PC-3 (cell line): Measurements from ENCODE around the gene TIAM1. TPM values are rescaled to one million over a fixed set of nuclear protein-coding genes. Genes with fewer than 3 reads are reported as not detected.

ENCODE experiments used
- ATAC-seq: fragments of 200-7000 bp; cut with Tn5 transposase; 2 replicates; pipeline ENCODE4 v1.9.1; 2020; ENCODE audit warnings: mild to moderate bottlenecking, moderate library complexity
- BruUV-seq: library from RNA; stranded (reverse); fragments of 400-500 nt; replicated peaks from 2 replicates; lab custom pipeline; 2021; lab: Mats Ljungman, UMichigan
- CTCF ChIA-PET: fragments of 300-600 bp; sonication (Branson Sonifier 250); formaldehyde crosslinking; loops from one replicate; lab custom pipeline; 2022; ENCODE audit warnings: antibody characterized with exemption; lab: Charles Lee
- POLR2A ChIA-PET: fragments of 300-600 bp; sonication (Branson Sonifier 250); formaldehyde crosslinking; loops from one replicate; lab custom pipeline; 2022; ENCODE audit warnings: antibody characterized with exemption; ENCODE audit not compliant: unreplicated experiment; lab: Charles Lee
- DNase-seq: peaks from one replicate; pipeline ENCODE4 v3.0.0-alpha.2; 2015
- H2AFZ ChIP-seq: fragments of 300-600 bp; sonication (generic); 2 replicates; pipeline ENCODE4 v1.6.0; 2016; ENCODE audit warnings: antibody characterized with exemption, low read length
- H3F3A ChIP-seq: fragments of 300-600 bp; sonication (generic); one replicate; pipeline ENCODE4 v1.6.0; 2017; ENCODE audit warnings: antibody characterized with exemption, low read length, control low read depth, mild to moderate bottlenecking; ENCODE audit not compliant: unreplicated experiment
- H3K27ac ChIP-seq: fragments of 300-600 bp; sonication (generic); 2 replicates; pipeline ENCODE4 v1.5.1; 2016; ENCODE audit warnings: mild to moderate bottlenecking, low read length
- H3K27me3 ChIP-seq: fragments of 300-600 bp; sonication (generic); 2 replicates; pipeline ENCODE4 v1.6.1; 2016; ENCODE audit warnings: low read length, mixed read lengths
- H3K36me3 ChIP-seq: fragments of 300-600 bp; sonication (generic); 2 replicates; pipeline ENCODE4 v1.6.1; 2016; ENCODE audit warnings: low read depth, mixed run types, low read length, mixed read lengths
- H3K4me1 ChIP-seq: fragments of 300-600 bp; sonication (generic); 2 replicates; pipeline ENCODE4 v1.5.1; 2016; ENCODE audit warnings: low read length; ENCODE audit not compliant: insufficient read depth
- H3K4me2 ChIP-seq: fragments of 300-600 bp; sonication (generic); 2 replicates; pipeline ENCODE4 v1.6.0; 2016; ENCODE audit warnings: low read length
- H3K4me3 ChIP-seq: fragments of 300-600 bp; sonication (generic); 2 replicates; pipeline ENCODE4 v1.5.1; 2016; ENCODE audit warnings: mild to moderate bottlenecking, low read length, mixed read lengths
- H3K79me2 ChIP-seq: fragments of 300-600 bp; sonication (generic); 2 replicates; pipeline ENCODE4 v1.6.1; 2017; ENCODE audit warnings: low read length, mixed read lengths
- H3K9ac ChIP-seq: fragments of 300-600 bp; sonication (generic); 2 replicates; pipeline ENCODE4 v1.6.0; 2016; ENCODE audit warnings: mild to moderate bottlenecking, low read length
- H3K9me2 ChIP-seq: fragments of 300-600 bp; sonication (generic); replicated peaks from 2 replicates; pipeline ENCODE4 v1.6.1; 2016; ENCODE audit warnings: mixed run types, low read length, mixed read lengths
- H3K9me3 ChIP-seq: fragments of 300-600 bp; sonication (generic); 2 replicates; pipeline ENCODE4 v1.6.1; 2016; ENCODE audit warnings: low read length, mixed read lengths
- H4K20me1 ChIP-seq: fragments of 300-600 bp; sonication (generic); 2 replicates; pipeline ENCODE4 v1.6.1; 2016; ENCODE audit warnings: low read length, mixed read lengths
- CTCF ChIP-seq: fragments of 300-600 bp; sonication (generic); conservative IDR thresholded peaks from 2 replicates; pipeline ENCODE4 v1.5.1; 2017; ENCODE audit warnings: antibody characterized with exemption, low read depth, mild to moderate bottlenecking, low read length
- EZH2 ChIP-seq: fragments of 300-600 bp; sonication (generic); IDR thresholded peaks from one replicate; pipeline ENCODE4 v1.6.1; 2017; ENCODE audit warnings: antibody characterized with exemption, mild to moderate bottlenecking, low read length; ENCODE audit not compliant: unreplicated experiment
- EZH2phosphoT487 ChIP-seq: fragments of 300-600 bp; sonication (generic); IDR thresholded peaks from 2 replicates; pipeline ENCODE4 v1.6.1; 2018; ENCODE audit warnings: mild to moderate bottlenecking, antibody characterized with exemption, low read length, borderline replicate concordance
- intact Hi-C: fragments of 100-400 bp; cut with micrococcal nuclease; formaldehyde crosslinking; loops from 2 replicates; pipeline ENCODE4 v1.9.0; 2023
- total RNA-seq: library from RNA; depleted of rRNA; stranded (reverse); fragments of >200 nt; gene quantifications from 2 replicates; pipeline ENCODE4 v1.2.3, GENCODE V29; 2014

TIAM1 gene
- total RNA-seq, 1 experiment from 2014 or later = 19.1 TPM

DNA sequence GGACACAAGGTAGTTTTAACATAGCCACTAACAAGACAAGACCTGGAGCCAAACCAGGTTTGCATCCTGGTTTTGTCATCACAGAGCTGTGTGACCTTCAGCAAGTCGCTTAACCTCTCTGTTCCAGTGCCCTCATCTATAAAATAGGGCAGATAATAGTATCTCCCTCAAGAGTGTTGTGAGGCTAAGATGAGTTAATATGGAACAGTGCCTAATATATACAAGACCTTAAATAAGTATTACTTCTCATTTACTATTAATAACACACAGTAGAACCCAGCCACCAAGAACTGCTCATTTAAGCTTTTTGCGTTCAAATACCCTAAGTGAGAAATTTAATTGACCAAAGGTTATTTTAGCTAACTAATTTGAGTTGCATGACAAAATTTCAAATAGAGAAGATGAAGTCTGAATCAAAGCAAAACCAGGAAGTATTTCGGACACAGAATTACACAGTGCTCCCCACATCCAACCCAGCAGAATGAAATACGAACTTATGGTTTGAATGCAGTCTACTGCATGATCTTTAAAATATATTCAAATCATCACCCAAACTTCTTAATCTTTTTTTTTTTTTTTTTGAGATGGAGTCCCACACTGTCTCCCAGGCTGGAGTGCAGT is 181.9 kb downstream of the TIAM1 start:
- TF ChIP-seq CTCF (no peak), EZH2 (no peak), EZH2phosphoT487 (no peak)
- H3K9ac ChIP-seq = no peak overlapping the region
- no peak overlapping the region for H3K4me2 ChIP-seq
- H3F3A ChIP-seq = no peaks in the 10 kb centered on the region
- ChIA-PET POLR2A (no interaction called here), CTCF (no interaction called here)
- intact Hi-C loops = no loop called here
- H3K79me2 ChIP-seq = no peaks in the 10 kb centered on the region
- no peaks in the 10 kb centered on the region for H3K27me3 ChIP-seq
- ATAC-seq = no peak
- no peaks in the 10 kb centered on the region for H3K9me2 ChIP-seq
- H4K20me1 ChIP-seq = no peaks in the 10 kb centered on the region
- no peak overlapping the region for H3K27ac ChIP-seq
- peaks cover 9% of the 10 kb centered on the region; the same call in 1 of the 2 replicates for H3K36me3 ChIP-seq
- DNase-seq = no peak
- no peak overlapping the region for H2AFZ ChIP-seq
- BruUV-seq = no TSS peak
- H3K4me1 ChIP-seq = peaks cover 8% of the 10 kb centered on the region; the same call in 1 of the 2 replicates
- H3K9me3 ChIP-seq = peaks cover 3% of the 10 kb centered on the region; the same call in 1 of the 2 replicates
- no peak overlapping the region for H3K4me3 ChIP-seq

DNA sequence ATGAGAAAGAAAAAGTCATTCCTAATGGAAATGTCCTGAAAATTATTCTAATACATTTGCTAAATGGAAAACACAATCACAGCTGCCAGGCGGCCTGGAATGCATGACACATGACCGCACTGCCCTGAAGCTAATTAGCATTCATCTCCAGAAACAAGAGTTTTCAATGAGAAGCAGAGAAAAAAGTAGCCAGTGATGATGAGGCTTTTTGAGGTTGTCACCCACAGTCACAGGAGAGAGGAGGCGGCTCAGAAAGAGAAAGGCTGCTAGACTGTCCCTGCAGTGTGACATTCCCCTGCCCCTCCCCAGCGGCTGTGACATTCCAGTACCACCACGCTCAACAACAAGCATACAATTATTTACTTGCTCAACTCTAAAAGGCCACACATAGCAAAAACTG is 182.9 kb downstream of the TIAM1 start:
- no peak overlapping the region for H3K4me2 ChIP-seq
- CTCF ChIA-PET = no interaction called here
- no peaks in the 10 kb centered on the region for H4K20me1 ChIP-seq
- POLR2A ChIA-PET = no interaction called here
- intact Hi-C loops = no loop called here
- H3K9me2 ChIP-seq = no peaks in the 10 kb centered on the region
- TF ChIP-seq CTCF (no peak), EZH2 (no peak), EZH2phosphoT487 (no peak)
- H3K4me1 ChIP-seq = peaks cover 8% of the 10 kb centered on the region; the same call in 1 of the 2 replicates
- peaks cover 14% of the 10 kb centered on the region; the same call in 1 of the 2 replicates for H3K36me3 ChIP-seq
- H3F3A ChIP-seq = no peaks in the 10 kb centered on the region
- no peak overlapping the region for H2AFZ ChIP-seq
- no peak overlapping the region for H3K27ac ChIP-seq
- no peak overlapping the region for H3K9ac ChIP-seq
- no peak overlapping the region for H3K4me3 ChIP-seq
- ATAC-seq (no peak), DNase-seq (no peak)
- no TSS peak for BruUV-seq
- H3K9me3 ChIP-seq = peaks cover 11% of the 10 kb centered on the region; the same call in 1 of the 2 replicates
- no peaks in the 10 kb centered on the region for H3K79me2 ChIP-seq
- no peaks in the 10 kb centered on the region for H3K27me3 ChIP-seq

- H3K27me3 ChIP-seq = no peaks in the 10 kb centered on the region
- CTCF ChIA-PET = no interaction called here
- no TSS peak for BruUV-seq
- H3K79me2 ChIP-seq = no peaks in the 10 kb centered on the region
- H3F3A ChIP-seq = no peaks in the 10 kb centered on the region
- no peaks in the 10 kb centered on the region for H3K9me2 ChIP-seq
- ATAC-seq (no peak), DNase-seq (no peak)
- H3K27ac ChIP-seq = no peak overlapping the region
- H4K20me1 ChIP-seq = no peaks in the 10 kb centered on the region
- peaks cover 8% of the 10 kb centered on the region; the same call in 1 of the 2 replicates for H3K4me1 ChIP-seq
- intact Hi-C loops = no loop called here
- no peak overlapping the region for H2AFZ ChIP-seq
- peaks cover 14% of the 10 kb centered on the region; the same call in 1 of the 2 replicates for H3K36me3 ChIP-seq
- POLR2A ChIA-PET = no interaction called here
- H3K4me2 ChIP-seq = no peak overlapping the region
- no peak overlapping the region for H3K4me3 ChIP-seq
- peaks cover 11% of the 10 kb centered on the region; the same call in 1 of the 2 replicates for H3K9me3 ChIP-seq
- no peak for TF ChIP-seq EZH2phosphoT487
- TF ChIP-seq EZH2 = no peak
- TF ChIP-seq CTCF = no peak
- no peak overlapping the region for H3K9ac ChIP-seq
Measured at GRCh38 chr21:31159808-31160207, 184.3 kb downstream of the TIAM1 start.
